Measurements from ENCODE around the gene EPHB6.

Gene EPHB6

DNA sequence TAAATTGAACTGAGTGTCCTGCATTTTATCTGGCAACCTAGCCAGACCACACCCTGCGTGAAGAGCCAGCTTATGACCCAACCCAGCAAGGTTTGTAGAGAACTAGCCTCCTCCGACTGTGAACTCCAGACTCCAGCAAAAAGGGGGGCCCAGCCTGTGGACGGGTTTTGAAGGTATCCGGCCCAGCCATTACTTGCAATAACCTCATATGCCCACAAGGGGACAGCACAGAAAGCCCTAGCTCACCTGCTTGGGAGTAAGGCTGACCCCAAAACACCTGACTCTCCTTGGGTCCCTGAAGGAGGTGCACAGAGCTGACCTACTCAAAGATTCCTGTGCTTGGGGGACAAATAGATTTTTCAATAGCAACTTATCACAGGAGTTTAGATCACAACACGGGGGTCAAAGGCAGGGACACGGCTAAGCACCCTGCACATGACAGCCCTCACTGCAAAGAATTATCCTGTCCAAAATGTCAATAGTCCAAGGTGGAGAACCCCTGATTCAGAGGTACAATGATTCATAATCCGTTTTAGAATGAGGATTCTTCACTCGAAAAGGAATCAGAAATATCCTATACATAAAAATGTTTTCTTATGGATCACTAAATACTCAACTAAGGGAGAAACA lies 26.1 kb downstream of the EPHB6 start:
- peak in 1 of 2 experiments; percentile 34 for DNase-seq (ENCODE audit: low read depth in 2 of 2)

DNA sequence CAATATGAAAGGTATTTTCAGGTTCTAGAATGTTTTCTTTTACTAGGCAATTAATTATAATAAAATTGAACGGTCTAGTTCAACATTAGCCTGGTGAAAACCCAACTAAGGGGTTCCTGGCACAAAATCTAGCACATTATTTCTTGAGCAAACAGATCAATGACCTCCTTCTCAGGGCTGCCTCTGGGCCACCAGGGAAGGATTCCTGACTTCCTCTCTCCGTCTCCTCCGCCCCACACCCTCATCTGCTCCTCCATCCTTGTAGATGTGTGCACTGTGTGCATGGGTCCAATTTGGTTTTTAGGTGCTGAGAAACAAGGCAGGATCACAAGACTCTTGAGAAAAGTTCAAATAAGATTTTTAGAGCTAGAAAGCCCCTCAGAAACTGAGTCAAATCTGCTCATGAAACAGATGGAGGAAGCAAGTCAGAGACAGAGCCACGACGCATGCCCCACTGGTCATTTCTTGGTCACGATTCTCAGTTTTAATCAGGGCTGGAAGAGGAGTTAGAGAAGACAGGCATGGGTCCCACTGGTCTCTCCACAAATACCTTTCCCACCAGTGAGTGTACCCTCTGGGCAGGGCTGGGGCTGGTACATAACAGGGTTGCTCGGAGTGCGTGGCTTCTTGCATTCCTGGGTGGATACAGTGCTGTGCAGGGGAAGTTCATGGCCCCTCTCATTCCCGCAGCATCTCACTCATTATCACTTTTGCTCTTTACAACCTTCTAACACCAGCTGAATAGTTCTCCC lies 26.9 kb downstream of the EPHB6 start:
- DNase-seq (ENCODE audit: low read depth in 2 of 2), result no peak

DNA sequence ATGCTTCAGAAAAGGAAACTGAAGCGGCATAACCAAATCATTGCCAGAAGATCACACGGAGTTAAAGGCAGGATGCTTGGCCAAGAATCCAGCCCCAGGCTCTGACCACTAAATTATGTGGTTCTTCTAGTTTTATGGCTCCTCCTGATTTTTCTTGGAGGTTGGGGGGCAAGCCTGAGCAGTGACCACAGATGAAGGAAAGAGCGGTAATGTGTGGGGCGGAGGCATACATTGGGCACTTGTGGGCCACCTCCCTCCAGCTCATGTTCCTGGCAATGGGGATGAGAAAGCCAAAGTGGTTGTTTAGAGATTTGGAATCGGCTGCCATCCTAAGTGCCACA lies 27.4 kb downstream of the EPHB6 start:
- no peak for DNase-seq (ENCODE audit: low read depth in 2 of 2)

DNA sequence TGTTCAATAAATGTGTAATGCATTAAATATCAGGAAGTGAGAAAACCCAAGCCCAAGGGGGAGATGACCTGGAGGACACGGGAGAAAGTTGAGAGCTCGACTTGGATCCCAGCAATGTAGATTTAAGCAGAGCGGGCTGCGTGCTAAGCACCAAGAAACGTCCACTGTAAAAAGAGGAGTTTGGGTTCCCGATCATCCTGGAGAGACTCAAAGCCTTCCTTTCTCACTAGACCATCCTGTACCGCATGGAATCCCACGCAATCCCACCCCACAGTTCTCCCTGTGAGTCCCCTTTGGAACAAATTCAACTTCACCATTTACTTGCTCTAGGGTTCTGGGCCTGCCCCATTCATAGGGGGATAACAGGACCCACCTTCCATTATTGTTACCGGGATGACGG lies 28.3 kb downstream of the EPHB6 start:
- no peak for DNase-seq (ENCODE audit: low read depth in 2 of 2)

DNA sequence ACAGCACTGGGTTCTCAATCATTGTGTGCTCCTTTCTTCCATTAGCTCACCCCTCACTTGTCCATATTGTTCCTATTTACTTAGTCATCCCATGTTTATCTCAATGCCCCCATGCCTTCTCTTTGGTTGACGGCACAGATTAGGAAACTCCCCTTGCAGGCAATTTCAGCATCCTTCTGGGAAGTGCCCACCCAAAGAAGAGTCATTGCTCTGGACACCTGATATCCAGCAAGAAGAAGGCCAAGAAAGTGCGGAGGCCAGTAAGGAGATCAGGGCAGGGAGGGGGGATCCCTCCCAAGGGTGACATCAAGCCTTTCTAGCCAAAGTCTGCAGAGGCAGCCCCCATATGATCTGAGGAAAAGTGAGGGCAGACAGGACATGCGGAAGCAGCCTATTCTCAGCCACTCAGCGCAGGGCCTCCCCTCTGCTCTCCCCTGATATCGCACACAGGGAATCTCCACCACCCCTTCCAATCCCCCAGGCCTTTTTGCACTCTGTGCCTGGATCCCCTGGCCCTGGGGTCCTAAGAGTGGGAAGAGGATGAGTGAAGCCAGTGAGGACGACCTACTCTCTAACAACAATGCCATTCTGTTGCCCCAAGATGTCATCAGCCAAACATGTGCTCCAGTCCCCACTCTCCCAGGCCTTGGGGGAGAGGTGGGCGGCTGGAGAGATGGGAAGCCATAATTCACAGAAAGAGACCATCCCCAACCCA lies 28.9 kb downstream of the EPHB6 start:
- no peak for DNase-seq (ENCODE audit: low read depth in 2 of 2)

DNA sequence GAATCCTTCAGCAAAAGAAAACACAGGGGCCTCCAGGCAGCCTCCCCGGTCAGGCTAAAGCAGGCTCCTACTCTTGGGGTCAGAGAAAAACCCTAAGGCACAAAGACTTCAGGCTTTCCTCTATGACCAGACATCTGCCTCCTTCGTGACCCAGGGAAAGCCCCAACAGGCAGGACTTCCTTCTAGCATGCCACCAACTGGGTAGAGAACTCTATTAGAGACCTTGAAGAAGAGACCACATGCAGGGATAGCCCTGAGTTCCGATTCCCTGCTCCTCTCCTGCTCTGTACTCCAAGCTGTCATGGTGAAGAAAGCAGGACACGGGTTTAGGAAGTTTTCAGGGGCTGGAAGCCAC lies 29.4 kb downstream of the EPHB6 start:
- no peak for DNase-seq (ENCODE audit: low read depth in 2 of 2)

DNA sequence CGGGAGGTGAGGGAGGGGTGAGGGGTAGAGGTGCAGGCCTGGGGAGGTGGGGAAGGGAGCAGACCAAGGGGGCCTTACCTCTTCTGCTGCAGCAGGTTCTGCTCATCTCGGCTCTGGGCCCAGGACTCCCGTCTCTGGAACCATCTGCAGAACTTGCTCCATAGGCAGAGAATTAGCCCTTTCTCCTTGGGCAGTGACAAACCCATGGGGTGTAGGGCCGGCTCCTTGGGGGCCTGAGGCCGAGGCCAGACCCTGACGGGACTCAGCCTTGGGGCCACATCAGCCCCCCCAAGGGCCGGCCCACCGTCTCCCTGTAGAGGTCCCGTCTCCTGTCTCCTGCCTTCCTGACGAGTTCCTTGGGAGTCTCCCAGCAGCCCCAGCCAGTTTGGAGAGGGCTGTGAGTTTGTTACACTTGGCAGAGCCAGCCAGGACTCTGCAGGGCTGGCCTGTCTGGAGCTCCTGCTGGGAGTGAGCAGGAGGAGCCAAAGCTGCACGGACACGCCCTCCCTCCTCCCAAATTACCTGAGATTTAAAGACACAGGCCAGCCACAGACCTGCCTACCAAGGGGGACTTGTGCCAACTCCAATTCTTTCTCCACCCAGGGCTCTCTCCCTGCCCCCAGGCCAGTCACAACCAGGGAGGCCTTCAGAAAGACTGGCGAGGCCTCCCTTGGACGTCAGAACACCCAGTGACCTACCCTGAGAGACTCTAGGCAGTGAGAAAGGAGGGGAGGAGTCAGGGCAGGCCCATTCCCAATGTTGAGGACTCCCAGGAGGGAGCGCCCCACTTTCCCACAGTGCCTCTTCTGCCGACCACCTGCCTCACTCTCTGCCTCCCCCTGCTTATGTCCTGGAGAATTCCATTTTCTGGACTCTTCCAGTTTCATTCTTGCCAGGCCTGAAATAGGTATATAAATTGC lies 30.7 kb downstream of the EPHB6 start, which contains the start of gene TRPV6:
TSS of gene TRPV6 (minus strand) at position 435 of the 920 bp plus-strand sequence.
- no peak for DNase-seq (ENCODE audit: low read depth in 2 of 2)

DNA sequence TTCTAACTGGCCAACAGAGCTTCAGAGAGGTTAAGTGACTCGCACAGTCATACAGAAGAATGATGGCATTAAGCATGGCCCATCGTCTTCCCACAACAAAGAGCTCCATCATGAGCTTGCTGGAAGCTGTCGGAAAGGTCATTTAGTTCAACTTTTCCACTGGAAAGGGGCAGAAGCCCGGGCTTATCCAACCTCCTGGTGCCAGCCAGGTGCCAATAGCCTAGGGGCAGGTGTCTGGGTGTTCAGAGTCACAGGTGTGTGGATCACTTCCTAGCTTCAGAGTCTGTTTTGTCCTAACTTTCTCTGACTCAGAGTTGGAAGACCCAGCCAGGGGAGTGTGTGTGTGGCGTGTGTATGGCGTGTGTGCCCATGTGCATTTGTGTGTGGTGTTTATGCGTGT lies 32.0 kb downstream of the EPHB6 start:
- DNase-seq (ENCODE audit: low read depth in 2 of 2), result no peak

DNA sequence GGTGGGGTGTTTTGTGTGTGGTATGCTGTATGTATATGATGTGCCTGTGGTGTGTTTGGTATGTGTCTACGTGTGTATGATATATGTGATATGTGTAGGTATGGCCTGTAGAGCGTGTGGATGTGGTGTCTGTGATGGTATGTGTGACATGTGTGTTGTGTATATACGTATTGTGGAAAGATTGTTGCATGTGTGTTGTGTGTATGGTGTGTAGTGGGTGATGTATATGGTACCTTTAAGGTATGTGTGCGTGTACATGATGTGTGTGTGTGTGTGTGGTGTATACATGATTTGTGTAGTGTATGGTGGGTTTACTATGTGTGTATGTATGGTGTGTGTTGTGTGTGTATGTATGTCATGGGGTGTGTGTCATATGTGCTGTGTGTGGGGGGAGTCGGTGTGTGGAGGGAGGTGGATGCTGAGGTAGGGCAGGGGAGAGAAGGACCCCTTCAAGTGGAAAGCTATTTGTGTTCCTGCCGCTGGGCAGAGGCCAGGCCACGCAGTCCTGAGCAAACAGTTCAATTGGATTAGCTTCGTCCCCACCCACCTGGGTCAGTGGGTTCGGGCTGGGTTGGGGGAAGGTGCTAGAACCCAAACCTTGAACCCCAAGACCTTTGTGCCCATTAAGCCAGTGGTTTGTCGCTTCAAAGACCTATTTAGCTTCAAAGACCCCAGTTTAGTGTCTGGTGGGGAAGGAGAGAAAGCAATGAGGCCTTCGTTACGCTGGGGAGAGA lies 32.6 kb downstream of the EPHB6 start:
- DNase-seq (ENCODE audit: low read depth in 2 of 2), result no peak

DNA sequence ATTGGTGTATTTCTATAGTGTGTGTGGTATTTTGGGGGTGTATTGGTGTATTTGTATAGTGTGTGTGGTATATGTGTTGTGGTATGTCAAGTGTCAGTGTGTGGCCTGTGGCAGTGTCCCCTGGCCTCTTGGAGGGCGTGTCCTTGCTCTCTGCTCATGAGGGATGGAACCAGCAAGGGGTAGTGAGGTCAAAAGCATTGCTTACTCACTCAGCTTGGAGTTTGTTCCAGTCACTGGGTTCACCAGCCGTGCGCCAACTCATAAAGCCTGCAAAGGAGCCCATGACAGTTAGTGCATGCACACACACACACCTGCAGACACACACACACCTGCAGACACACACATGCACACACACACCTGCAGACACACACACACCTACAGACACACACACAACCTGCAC lies 34.9 kb downstream of the EPHB6 start:
- no peak for DNase-seq (ENCODE audit: low read depth in 2 of 2)

DNA sequence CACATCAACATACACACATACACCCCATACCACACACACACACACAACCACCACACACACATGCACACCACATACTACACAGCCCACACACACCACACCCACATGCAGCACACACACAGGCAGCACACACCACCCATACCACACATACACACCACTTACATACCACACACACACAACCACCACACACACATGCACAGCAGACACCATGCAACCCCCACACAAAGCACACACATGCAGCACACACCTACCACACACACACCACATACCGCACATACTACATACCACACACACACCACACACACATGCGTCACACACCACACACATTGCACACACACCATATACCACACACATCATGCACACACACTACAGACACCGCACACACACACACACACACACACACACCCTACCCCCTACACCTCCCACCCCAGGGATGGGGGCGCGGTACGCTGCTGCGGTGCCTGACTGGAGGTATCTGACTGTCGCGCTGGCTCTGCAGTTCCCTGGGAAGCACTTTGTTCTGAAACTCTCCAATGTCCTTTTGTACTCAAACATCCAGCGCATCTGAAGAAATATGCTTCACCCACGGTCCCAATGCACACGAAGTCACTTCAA lies 36.1 kb downstream of the EPHB6 start:
- no peak for DNase-seq (ENCODE audit: low read depth in 2 of 2)

DNA sequence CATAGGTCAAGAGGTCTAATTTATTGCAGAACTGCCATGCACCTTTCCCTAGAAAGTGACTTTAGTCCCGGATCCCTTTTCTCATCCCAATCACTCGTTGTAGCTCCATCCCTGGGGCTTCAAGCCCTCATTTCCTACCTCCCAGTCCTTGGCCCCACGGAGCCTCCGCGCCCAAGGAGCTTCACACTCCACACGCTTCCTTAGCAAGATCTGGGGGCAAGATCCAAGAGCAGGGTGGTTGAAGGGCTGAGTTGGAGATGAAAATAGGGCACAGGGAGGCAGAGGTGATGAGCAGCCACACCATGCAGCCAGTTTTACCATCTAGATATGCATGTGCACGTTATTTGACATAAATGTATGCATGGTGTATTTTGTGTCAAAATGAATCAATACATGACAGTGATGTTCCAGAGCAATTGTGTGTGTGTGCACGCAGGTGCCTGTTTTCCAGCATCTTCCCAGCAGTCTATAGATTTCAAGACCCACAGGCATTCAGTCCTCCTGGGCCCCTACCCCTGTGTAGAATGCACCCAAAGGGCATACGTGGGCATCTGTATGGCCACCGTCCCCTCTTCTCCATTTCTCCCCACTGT lies 36.7 kb downstream of the EPHB6 start:
- no peak for DNase-seq (ENCODE audit: low read depth in 2 of 2)

DNA sequence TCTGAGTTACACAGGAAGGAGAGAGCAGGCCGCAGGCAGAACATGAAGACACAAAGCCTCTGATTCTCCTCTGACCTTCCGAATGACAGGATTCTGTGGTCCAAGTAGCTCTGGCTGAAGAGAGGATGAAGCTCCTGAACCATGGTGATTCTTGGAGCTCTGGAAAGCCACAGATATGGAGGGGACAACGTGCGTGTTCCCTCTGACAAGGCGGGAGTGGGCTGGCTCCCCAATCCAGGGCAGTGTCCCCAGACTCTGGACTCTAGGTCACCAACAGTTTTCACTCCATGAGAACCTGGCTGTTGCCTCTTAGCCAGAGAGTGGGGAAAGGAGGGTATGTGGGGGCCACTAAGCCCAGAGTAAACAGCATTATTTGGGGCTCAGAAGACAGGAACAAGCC lies 38.1 kb downstream of the EPHB6 start:
- DNase-seq (ENCODE audit: low read depth in 2 of 2), result no peak

DNA sequence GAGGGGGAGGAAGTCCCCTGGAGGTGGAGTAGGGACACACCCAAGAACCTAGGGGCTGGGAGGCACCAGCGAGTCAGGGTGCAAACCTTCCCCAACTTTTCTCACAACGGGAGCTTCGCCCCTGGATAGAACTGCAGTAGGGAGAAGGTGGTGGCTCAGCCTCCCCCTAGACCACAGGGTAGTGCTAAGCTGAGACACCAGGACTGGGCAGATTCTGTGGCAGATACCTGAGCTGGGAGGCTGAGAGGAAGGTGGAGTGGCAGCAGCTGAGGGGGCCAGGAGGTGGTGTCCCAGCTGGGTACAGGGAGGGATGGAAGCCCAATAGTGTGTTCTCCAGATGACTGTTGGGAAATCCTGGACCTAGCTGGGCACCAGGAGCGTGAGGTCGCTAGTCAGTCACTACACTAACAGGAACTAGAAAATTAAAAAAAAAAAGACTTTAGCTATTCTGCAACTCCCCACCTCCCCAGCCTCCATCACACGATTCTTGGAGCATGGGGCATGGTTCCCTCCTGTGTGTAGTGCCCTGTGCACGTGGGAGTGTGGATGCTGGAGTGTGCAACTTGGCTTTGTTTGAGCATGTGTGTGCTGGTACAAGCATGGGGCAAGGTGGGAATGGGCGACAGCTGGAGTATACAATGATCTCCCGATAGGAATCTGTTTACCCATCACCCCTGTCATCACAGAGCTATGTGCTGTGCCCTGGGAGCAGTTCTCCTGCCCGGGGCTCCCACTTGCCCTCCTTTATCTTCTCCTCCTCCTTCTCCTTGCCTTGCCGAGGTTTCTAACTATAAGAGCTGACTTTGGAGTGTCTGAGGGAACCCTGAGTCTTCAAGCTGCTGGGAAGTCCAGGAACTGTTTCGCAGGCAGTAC lies 39.5 kb downstream of the EPHB6 start:
- DNase-seq (ENCODE audit: low read depth in 2 of 2), result no peak

DNA sequence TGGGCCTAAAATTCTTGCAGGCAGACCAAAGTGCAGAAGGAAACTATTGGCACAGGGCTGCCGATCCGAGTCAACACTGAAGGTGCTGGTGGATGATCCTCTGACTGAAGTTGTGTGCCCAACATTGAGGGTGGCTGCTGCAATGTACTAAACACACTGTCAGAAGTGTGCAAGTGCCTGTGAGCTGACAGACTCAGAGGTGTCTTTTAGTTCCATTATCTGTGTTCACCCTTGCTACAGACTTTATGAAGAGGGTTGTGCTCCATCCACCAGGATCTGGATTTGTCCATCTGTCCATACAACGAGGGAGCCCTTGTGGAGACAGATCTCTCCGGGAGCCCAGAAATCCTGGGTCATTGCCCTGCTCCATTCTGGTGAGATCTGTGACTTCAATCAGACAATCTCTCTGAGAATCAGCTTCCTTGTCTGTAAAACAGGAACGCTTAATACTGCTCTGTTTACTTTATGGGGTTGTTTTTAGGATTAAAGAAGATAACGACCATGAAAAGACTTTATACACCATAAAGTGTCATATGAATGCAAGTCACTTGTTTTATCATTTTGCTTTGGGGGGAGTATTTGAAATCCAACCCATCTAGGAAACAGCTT lies 40.2 kb downstream of the EPHB6 start:
- DNase-seq (ENCODE audit: low read depth in 2 of 2), result no peak

DNA sequence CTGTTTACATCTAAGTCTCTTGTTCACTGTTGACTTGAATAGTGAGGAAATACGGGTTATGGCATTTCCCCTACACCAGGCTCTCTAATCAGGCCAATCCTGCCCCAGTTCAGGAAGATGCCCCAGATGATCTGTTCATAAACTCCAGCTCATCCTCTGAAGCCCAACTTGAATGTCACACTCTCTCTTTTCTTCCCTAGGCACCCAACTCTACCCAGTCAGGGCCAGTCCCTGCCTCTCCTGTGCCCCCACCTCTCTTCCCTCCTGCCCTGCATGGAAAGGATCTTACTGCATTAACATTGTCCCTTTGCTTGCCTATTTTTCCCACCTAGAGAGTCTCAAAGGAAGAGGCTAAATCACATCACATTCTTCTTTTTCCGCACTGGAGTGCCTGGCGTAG lies 41.3 kb downstream of the EPHB6 start:
- no peak for DNase-seq (ENCODE audit: low read depth in 2 of 2)

DNA sequence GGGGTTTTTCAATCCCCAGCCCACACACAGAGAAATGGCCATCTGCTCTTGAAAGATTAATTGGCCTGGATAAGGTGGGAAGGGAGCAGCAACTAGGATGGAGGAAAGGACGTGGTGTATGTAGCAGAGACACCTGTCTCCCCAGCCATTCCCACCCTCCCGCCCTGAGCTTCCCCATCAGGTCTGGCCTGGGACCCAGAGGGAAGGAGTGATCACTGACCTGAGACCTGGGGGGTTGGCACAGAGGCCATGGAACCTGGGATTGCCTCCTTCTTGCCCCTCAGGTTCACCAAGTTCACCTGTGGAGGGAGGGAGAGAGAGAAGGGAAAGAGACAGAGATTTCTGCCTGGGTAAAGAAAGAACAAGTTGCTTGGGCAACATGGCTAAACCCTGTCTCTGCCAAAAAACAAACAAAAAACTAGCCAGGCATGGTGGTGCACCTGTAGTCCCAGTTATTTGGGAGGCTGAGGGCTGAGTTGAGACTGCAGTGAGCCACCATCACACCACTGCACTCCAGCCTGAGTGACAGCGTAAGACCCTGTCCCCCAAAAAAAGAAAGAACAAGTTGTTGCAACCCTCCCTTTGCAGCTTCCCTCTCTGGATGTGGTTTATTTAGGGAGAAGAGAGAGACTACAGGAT lies 42.0 kb downstream of the EPHB6 start:
- no peak for DNase-seq (ENCODE audit: low read depth in 2 of 2)

DNA sequence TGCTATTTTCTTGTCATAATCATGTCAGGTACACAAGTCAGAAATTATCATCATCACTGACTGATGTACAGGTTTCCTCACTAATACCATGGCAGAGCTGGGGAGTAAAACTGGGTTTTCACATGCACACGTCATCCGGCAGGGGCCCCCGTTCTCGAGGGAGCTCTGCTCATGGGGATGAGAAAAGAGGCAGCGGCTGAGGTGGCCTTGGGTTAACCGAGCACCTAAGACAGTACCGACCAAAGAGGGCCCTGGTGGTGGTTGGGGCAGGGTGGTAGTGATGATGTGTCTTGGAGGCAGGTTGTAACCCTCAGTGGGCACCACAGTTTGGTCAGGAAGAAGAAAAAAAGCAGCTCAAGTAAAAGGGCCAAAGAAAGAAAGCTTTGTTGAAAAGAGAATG lies 42.8 kb downstream of the EPHB6 start:
- no peak for DNase-seq (ENCODE audit: low read depth in 2 of 2)
